Hematopoietic multipotent progenitor cell treated with erythropoietin and hydrocortisone succinate and interleukin-3 and kit ligand, for 6 days (in vitro differentiated cells): Measurements from ENCODE around the gene RREB1.

Source experiments
- DNase-seq: peaks from one replicate; pipeline ENCODE4 v3.0.0-alpha.2; 2015

The RREB1 gene, protein sequence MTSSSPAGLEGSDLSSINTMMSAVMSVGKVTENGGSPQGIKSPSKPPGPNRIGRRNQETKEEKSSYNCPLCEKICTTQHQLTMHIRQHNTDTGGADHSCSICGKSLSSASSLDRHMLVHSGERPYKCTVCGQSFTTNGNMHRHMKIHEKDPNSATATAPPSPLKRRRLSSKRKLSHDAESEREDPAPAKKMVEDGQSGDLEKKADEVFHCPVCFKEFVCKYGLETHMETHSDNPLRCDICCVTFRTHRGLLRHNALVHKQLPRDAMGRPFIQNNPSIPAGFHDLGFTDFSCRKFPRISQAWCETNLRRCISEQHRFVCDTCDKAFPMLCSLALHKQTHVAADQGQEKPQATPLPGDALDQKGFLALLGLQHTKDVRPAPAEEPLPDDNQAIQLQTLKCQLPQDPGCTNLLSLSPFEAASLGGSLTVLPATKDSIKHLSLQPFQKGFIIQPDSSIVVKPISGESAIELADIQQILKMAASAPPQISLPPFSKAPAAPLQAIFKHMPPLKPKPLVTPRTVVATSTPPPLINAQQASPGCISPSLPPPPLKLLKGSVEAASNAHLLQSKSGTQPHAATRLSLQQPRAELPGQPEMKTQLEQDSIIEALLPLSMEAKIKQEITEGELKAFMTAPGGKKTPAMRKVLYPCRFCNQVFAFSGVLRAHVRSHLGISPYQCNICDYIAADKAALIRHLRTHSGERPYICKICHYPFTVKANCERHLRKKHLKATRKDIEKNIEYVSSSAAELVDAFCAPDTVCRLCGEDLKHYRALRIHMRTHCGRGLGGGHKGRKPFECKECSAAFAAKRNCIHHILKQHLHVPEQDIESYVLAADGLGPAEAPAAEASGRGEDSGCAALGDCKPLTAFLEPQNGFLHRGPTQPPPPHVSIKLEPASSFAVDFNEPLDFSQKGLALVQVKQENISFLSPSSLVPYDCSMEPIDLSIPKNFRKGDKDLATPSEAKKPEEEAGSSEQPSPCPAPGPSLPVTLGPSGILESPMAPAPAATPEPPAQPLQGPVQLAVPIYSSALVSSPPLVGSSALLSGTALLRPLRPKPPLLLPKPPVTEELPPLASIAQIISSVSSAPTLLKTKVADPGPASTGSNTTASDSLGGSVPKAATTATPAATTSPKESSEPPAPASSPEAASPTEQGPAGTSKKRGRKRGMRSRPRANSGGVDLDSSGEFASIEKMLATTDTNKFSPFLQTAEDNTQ (N-terminal part only)

DNA sequence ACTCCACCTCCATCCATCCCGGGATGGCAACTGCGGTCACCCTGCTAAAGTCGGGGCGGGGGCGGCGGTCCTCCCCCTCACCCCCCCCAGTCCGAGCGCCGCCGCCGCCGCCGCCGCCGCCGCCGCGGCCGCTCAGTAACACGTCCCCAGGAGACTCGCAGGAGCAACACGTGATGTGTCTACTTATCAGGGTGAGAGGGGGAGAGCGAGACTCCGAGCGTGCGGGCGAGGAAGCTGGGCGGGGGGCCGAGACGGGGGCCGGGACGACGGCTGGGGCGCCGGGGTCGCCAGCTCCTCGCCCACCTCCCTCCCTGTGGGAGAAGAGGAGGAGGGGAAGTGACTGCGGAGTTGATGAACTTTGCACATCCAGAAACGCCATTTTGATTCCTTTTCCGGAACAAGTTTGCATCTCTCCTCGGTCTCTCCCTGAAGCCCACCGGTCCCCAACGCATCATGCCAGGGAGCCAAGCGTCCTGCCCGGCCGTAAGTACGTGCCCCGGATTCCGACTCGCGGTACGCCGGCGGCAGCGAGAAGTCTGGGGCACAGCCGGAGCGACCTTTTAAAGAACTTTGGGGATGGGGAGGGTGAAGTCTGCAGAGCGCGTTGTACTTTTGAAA, at the start of gene RREB1:
RREB1 (plus strand) TSS at position 384 of the 618 bp plus-strand sequence. CDS start 73,951 bp downstream, outside the sequence.
- DNase-seq: peak; percentile 90

DNA sequence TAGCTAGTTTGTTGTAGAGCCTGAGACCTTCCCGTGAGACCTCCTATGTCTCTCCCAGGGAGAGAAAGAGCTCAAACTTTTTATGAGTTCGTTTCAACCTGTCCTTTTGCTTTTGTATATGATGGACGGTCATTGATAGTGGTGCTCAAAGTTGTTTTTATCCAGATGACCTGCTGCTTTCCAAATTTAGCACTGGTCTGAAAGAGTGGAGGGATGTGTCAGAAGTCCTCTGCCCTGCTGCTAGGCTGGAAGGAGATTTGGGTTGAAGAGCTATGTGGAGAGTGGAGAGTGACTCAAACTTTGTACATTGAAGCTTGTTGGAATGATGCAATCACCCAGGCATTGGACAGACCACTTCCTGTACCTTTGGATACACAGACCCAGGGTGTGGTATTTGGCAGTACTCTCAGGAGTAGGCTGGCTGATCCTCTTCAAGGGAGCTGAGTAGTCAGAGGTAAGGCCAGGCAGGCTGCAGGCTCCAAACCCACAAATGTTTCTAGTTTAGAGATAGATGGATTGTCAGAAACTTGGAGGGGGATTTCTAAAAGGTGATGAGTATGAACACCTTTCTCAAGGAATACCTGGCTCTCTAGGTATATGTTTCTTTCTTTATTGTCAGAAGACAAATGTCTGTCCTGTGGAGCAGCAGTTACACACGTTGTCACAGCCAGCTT, 49.4 kb upstream of the RREB1 start:
- peak; percentile 93 for DNase-seq

DNA sequence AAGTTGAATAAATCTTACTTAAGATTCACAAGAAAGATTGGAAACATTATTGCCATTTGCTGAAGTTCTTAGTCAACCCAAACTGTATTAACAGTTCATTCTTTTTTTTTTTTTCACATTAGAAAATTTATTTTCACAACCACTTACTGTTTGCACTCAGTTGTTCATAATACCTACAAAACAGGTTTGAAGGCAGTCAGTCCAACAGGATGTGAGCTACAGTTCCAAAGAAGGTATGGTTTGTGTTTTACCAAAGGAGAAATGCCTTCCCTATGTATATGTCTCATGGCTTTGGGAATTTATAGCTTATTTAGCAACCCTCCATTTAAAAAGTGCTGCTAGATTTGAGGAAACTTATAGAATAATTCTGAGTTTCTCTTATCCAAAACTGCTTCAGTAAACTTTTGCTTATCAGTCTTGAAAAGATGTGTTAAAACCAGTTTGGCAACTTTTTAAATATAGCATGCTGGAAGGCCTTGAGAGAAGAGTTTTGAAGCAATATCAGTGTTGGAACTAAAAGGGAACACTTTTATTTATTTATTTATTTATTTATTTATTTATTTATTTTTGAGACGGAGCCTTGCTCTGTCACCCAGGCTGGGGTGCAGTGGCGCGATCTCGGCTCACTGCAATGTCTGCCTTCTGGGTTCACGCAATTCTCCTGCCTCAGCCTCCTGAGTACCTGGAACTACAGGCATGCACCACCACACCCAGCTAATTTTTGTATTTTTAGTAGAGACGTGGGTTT, 46.8 kb upstream of the RREB1 start:
- no peak for DNase-seq

DNA sequence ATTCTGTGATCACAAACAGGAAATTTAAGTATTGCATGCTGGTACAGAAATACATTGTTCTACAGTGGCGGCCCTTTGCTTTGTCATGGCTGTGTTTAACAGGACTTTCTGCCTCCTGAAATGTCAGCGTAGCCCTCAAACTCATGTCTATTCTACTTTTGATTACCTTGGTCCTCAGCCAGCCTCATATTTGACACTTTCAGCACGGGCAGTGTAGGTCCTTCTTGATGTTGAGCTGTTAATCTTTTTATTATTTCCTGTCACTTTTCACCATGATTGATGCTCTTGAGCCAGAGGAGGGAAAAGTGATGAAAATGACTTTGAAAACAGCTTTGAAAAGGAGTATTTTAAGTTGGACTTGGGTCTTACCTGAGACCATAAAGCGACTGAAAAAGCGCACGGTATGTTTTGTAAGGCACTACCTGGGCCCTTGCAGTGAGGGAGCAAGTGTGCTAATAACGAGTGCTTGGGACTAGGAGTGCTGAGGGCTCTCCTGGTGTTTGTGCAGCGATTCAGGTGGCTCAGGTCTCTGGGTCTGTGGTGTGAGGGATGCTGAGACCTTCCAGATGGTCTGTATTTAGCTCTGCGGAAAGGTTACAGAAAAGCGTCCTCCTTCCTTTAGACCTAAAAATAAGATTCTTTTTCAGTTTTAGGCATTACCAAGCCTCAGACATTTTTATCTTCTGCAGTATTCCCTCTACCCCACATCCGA, 45.2 kb upstream of the RREB1 start:
- DNase-seq: no peak

DNA sequence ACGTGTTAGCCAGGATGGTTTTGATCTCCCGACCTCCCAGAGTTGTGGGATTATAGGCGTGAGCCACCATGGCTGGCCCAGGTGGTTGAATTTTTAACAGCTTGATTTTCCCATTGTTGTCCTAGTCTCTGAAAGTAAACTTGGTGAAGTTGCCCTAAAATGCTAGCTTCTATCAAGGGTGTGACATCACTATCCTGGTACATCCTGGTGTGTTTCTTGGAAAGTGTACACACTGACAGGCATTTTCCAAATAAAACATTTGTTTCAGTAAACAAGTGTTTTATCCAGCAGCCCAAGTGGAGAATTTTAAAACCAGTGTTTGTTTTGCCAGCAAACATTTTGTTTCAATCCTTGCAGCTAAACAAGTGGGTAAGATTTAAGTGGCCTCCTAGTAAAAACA, 40.5 kb upstream of the RREB1 start:
- DNase-seq: no peak

DNA sequence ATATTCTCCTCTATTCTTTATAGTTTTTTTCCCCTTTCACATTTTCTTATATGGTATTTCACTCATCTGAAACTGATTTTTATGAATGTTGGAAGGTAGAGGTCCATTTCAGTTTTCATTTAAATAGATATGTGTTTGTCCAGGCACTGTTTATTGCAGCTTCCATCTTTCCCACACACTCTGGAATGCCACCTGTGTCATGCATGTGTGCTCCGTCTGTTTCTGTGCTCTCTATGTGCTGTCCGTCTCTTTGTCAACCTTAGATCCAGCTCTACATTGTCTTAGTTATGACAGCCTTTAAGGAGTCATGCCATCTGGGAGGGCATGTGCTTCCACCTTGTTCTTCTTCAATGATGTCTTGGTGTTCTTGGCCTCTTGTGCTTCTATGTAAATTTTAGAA, 36.4 kb upstream of the RREB1 start:
- no peak for DNase-seq

DNA sequence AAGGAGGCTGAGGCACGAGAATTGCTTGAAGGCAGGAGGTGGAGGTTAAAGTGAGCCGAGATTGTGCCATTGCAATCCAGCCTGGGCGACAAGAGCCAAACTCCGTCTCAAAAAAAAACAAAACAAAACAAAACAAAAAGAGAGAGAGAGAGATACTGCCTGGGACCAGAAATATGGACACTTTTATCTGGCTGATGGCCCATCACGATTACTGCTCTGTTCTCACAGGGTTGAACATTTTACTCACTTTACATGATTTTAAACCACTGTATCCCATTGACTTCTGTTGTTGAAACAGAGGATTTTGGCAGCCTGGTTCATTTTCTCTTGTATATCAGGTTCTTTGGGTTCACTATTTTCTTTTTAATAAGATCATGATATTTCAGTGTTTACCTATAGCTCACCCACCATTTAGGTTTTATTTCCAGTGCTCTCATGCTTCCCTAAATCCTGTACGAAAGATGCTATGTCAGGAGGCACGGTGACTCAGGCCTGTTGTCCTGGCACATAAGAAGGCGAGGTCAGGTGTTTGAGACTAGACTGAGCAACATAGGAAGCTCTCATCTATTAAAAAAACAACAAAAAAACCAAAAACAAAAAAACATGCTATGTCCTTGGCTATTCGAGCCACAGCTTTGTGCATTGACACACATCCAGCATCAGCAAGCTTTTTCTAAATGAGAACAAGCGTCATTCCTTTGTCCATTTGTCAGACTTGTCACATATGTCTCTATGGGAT, 34.5 kb upstream of the RREB1 start:
- no peak for DNase-seq

DNA sequence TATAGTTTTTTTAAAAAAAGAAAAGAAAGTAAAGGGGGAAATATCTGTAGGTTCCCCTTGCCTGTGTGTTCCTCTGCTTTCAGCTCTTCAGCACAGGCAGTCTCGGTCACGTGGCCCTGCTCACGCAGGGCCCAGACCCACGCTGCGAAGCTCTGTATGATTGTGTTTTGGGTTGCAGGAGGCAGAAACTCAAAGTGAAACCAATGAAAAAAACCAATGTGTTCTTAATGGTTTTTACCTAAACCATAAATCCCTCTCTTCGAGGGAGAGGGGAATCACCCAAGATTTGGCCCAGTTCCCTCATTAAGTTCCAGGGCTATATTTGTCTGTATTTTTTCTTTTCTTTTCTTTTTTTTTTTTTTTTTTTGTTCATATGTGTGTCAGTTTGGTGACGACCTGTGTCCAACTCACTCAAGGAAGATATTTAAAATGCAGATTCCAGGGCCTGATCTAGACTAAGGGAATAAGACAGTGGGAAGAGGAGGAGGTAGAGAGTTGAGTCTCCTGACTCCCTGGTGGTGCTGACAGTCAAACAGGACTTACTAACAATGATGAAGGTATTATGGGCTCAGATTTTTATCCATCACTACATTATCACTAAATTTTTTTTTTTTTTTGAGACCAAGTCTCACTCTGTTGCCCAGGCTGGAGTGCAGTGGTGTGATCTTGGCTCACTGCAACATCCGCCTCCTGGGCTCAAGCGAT, 33.8 kb upstream of the RREB1 start:
- no peak for DNase-seq

DNA sequence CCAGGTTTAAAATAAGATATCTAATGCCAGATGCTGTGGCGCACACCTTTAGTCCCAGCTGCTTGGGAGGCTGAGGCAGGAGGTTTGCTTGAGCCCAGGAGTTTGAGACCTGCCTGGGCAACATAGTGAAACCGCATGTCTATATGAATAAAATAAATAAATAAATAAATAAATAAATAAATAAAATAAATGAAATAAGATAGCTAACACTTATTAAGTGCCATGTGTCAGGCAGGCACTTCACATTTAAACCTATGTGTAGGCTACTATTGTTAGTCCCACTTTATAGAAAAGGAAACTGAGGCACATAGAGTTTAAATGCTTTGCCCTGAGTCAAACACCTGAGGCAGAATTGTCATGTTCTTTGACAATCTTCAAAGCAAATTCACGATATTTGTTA, 32.9 kb upstream of the RREB1 start:
- DNase-seq: no peak

DNA sequence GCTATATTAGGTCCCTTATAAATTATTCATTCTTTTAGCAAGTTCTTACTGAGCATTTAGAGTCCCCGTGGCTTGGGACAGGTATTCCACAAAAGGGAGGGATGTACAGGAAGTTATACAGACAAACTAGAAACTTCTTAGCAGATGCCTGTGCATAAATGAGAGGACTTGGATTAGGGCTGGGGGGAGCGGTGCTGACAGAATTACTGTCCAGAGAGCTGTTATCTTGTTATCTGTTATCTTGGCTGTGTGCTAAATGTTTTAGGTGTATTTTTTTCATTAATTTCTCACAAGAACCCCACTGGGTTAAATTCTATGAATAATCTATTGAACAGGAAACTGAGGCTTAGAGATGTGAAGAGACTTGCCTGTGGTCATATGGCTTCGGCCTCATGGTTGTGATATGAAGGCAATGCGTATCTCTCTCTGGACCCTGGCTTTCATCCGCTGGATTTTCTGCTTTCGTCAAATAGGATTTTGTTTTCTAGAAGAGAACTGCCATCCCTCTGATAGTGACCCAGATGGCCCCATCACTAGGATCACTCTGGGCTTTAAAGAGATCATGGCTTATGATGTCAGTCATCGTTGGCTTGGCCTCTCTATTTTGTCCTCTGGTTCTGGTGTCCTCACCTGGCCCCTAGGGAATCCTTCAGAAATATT, 32.3 kb upstream of the RREB1 start:
- no peak for DNase-seq

DNA sequence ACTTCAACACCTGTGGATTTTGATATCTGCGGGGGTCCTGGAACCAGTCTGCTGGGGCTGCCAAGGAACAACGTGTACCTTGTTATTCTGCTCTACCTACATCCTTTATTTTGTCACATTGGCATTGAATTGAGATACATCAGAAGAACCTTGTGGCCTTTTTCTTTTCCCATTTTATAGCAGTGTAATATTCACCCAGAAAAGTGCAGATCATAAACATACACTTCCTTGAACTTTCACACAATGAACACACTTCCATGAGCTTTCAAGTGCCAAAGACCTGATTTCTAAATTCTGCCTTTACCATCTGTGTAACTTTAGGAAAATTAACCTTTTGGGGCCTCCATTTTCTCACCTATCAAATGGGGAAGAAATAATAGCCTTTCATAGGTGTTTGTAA, 29.9 kb upstream of the RREB1 start:
- DNase-seq: no peak

DNA sequence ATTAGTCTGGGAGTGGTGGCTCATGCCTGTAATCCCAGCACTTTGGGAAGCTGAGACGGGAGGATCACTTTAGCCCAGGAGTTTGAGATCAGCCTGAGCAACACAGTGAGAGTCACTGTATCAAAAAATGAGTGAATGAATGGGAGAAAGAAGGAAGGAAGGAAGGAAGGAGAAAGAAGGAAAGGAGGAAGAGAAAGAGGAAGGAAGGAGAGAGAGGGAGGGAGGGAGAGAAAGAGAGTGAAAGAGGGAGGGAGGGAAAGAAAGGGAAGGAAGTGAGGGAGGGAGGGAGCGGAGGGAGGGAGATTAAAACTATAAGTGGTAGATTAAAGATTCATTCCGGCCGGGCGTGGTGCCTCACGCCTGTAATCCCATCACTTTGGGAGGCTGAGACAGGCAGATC, 28.9 kb upstream of the RREB1 start:
- DNase-seq: no peak

DNA sequence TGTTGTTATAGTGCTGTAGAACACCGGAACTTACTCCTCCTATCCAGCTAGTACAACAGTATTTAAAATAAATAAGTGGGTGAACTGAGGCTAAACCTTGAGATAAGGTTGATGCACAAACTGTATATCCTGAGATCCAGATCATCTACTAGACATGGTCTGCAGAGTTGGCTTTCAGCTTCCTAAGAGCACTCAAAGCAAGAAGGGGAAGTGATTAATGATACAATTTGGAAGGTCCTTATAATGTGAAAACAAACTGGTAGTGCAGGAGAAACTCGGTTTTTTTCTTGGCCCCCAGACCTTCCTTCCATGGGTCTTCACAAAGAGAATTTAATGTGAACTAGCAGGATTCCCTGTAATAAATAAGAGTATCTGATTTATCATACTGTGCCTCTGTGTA, 27.4 kb upstream of the RREB1 start:
- no peak for DNase-seq

DNA sequence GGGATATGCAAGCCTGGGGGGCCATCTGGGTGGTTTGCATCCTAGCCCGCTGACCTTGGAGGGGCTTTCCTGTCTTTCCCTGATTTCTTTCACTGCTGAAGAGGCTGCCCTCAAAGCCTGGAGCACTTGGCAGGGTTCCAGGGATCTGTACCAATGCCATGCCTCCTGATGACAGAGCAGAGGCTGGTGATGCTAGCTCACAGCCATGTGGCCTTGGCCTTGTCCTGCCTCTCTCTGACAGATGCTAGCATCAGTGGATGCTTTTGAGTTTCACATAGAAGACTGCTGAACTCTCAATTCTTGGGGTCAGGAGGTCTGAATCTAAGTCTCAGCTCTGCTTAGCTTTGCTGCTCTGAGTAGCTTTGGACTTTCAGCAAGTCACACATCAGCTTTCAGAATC, 21.9 kb upstream of the RREB1 start:
- DNase-seq: peak; percentile 61

DNA sequence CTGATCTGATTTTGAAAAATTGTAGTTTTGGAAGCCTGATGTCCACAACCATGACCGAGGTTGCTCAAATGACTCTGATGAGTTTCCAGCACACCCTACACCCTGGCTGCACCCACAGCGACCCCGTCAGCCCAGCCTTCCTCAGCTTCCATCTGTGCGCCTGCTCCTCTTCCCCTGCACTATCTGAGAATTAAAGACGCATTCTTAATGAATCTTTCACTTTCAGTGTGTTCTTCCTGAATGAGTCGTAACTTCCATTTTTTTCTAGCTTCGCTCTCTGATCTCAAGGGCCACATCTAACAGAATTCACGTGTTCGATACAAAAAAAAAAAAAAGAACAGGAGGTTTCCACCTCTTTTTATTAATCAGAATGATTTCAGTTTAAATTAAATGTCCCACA, 21.3 kb upstream of the RREB1 start:
- peak; percentile 76 for DNase-seq

DNA sequence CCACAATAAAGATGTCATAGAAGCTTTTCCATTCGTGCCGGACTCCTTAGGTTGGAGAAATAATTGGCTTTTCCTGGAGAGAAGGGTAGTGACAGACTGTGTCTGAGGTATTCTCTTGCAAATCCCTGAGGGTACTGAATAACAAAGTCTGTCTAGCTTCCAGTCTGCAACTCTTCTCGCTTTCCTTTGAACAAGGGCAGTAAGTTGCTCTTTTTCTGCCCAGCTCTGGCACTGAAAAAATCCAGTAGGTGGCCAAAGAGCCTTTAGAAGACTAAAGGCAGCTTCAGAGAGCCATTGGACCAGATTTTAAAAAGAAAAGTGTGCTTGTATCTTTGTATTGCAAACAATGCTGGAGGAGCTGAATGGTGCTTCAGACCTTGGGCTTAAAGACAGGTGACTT, 20.7 kb upstream of the RREB1 start:
- DNase-seq: peak; percentile 70

DNA sequence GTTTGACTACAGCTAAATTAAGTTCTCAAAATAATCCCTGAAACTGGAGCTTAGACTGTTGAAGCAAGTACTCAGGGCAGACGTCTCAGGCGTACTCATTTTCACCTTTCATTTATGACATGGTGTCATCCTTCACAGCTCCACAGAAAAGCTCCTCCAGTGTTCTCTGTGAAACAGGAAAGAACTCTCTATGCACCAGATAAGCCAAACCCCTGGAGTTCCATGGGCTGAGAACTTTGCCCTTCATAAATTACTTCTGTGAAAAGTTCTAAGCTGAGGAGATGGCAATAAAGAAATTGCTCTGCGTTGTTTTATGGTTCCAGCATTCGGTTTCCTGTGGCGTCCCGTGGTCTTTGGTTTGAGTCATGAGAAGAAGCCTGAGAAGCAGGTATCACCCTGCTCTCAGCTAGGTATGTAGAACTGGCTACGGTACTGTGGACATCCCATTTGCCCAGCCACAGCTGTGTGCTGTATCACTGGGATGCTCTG, 20.2 kb upstream of the RREB1 start:
- no peak for DNase-seq

DNA sequence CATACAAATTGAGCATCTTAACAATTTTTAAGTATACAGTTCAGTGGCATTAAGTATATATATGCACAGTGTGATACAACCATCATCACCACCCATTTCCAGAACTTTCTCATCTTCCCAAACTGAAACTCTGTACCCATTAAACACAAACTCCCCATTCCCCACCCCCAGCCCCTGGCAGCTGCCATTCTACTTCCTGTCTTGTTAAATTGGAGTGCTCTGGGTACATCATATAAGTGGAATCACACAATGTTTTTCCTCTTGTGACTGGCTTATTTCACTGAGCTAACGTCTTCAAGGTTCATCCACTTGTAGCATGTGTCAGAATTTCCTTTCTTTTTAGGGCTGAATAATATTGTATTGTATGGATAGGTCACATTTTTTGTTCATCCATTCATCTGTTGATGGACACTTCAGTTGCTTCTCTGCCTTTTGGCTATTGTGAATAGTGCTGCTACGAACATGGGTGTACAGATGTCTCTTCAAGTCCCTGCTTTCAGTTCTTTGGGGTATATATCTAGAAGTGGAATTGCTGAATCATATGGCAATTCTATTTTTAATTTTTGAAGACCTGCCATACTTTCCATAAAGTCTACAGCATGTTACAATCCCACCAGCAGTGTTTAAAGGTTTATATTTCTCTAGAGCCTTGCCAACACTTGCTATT, 19.6 kb upstream of the RREB1 start:
- peak; percentile 30 for DNase-seq
